Measurements from ENCODE around the gene GOLGA7B. TPM values are rescaled to one million over a fixed set of nuclear protein-coding genes. Genes with fewer than 3 reads are reported as not detected.

The GOLGA7B gene
- total and polyA plus RNA-seq, 2 donors (not counting 1 experiment from before 2014, with no cell fraction given), result 0.01 TPM; not detected in 1

GRCh38 chr10:97892506-97892905 lies 42.9 kb downstream of the GOLGA7B start:
- WGBS (ENCODE audit: insufficient coverage), result 100% methylated on average over 1 of the region's 2 CpGs
- Histone ChIP-seq H3K9me3 (ENCODE audit: control extremely low read depth in 1 of 3, control insufficient read depth in 2 of 3, insufficient read depth in 1 of 3, low read length in 2 of 3) (peaks cover 0 to 7% (median 0%) of the 10 kb centered on the region in 3 donors), H3K9ac (ENCODE audit: low read length) (no peak overlapping the region), H3K36me3 (replicated peaks in 1 of 2; ENCODE audit: control extremely low read depth in 1 of 2, control insufficient read depth in 1 of 2, extremely low read depth in 1 of 2, insufficient read depth in 2 of 2, low read length in 1 of 2) (no peaks in the 10 kb centered on the region), H4K20me1 (ENCODE audit: control insufficient read depth, insufficient read depth, low read length, poor library complexity, severe bottlenecking) (no peaks in the 10 kb centered on the region), H3K4me2 (replicated peaks; ENCODE audit: low read depth, low read length, poor library complexity, severe bottlenecking) (no peak overlapping the region), H3K4me3 (ENCODE audit: control extremely low read depth in 1 of 5, extremely low read depth in 1 of 5, insufficient read depth in 1 of 5, low read depth in 2 of 5, low read length in 4 of 5) (no peak overlapping the region), H3K27me3 (replicated peaks in 1 of 4; ENCODE audit: control extremely low read depth in 1 of 4, control insufficient read depth in 3 of 4, insufficient read depth in 4 of 4, low read length in 3 of 4) (no peaks in the 10 kb centered on the region), H3K79me2 (ENCODE audit: control insufficient read depth, insufficient read depth, low read length) (no peaks in the 10 kb centered on the region), H3K4me1 (ENCODE audit: control insufficient read depth in 2 of 2, insufficient read depth in 2 of 2, low read length in 2 of 2) (no peaks in the 10 kb centered on the region), H2AFZ (ENCODE audit: insufficient read depth, low read depth, low read length, poor library complexity, severe bottlenecking) (no peak overlapping the region), H3K27ac (ENCODE audit: low read length in 2 of 2) (no peak overlapping the region)
- Mint-ChIP-seq H3K4me3 (no peak overlapping the region), H3K27me3 (peaks cover 27% of the 10 kb centered on the region), H3K4me1 (no peaks in the 10 kb centered on the region), H3K9me3 (ENCODE audit: insufficient read depth) (no peaks in the 10 kb centered on the region), H3K27ac (no peak overlapping the region)
- TF ChIP-seq CTCF (IDR thresholded peaks at IDR 0.05), result no peak
- TF ChIP-seq EZH2 (IDR thresholded peaks at IDR 0.05; ENCODE audit: borderline replicate concordance, insufficient read depth, low read depth, low read length, poor library complexity, severe bottlenecking), result no peak
- ChIA-PET POLR2A (no interaction called here), CTCF (no interaction called here)
- DNase-seq (no peak), ATAC-seq (ENCODE audit: low read depth) (no peak)
- intact Hi-C loops (cut with micrococcal nuclease), result no loop called here

- Histone ChIP-seq H3K9ac (ENCODE audit: low read length) (no peak overlapping the region), H3K9me3 (ENCODE audit: control extremely low read depth in 1 of 3, control insufficient read depth in 2 of 3, insufficient read depth in 1 of 3, low read length in 2 of 3) (peaks cover 0 to 7% (median 0%) of the 10 kb centered on the region in 3 donors), H4K20me1 (ENCODE audit: control insufficient read depth, insufficient read depth, low read length, poor library complexity, severe bottlenecking) (no peaks in the 10 kb centered on the region), H3K4me3 (ENCODE audit: control extremely low read depth in 1 of 5, extremely low read depth in 1 of 5, insufficient read depth in 1 of 5, low read depth in 2 of 5, low read length in 4 of 5) (no peak overlapping the region), H3K4me1 (ENCODE audit: control insufficient read depth in 2 of 2, insufficient read depth in 2 of 2, low read length in 2 of 2) (no peaks in the 10 kb centered on the region), H3K36me3 (replicated peaks in 1 of 2; ENCODE audit: control extremely low read depth in 1 of 2, control insufficient read depth in 1 of 2, extremely low read depth in 1 of 2, insufficient read depth in 2 of 2, low read length in 1 of 2) (no peaks in the 10 kb centered on the region), H3K27me3 (replicated peaks in 1 of 4; ENCODE audit: control extremely low read depth in 1 of 4, control insufficient read depth in 3 of 4, insufficient read depth in 4 of 4, low read length in 3 of 4) (no peaks in the 10 kb centered on the region), H3K4me2 (replicated peaks; ENCODE audit: low read depth, low read length, poor library complexity, severe bottlenecking) (no peak overlapping the region), H3K79me2 (ENCODE audit: control insufficient read depth, insufficient read depth, low read length) (no peaks in the 10 kb centered on the region), H2AFZ (ENCODE audit: insufficient read depth, low read depth, low read length, poor library complexity, severe bottlenecking) (no peak overlapping the region), H3K27ac (ENCODE audit: low read length in 2 of 2) (no peak overlapping the region)
- no peak overlapping the region for H3K27ac Mint-ChIP-seq
- WGBS (ENCODE audit: insufficient coverage), result no CpG with 5 or more reads among the region's 2 CpGs
- peaks cover 24% of the 10 kb centered on the region for H3K27me3 Mint-ChIP-seq
- no peak overlapping the region for H3K4me3 Mint-ChIP-seq
- TF ChIP-seq EZH2 (IDR thresholded peaks at IDR 0.05; ENCODE audit: borderline replicate concordance, insufficient read depth, low read depth, low read length, poor library complexity, severe bottlenecking) (no peak), CTCF (IDR thresholded peaks at IDR 0.05) (no peak)
- no peak for DNase-seq
- CTCF ChIA-PET, result no interaction called here
- H3K4me1 Mint-ChIP-seq, result no peaks in the 10 kb centered on the region
- POLR2A ChIA-PET, result no interaction called here
- no peak for ATAC-seq (ENCODE audit: low read depth)
- intact Hi-C loops (cut with micrococcal nuclease), result no loop called here
- H3K9me3 Mint-ChIP-seq (ENCODE audit: insufficient read depth), result no peaks in the 10 kb centered on the region
These were observed 43.3 kb downstream of the GOLGA7B start for GRCh38 chr10:97892939-97893338.

Data from B cell (primary cell).